NCI-H2107 treated with DMSO at 0.1 percent for 48 hours (cell line): ENCODE results near the gene NKD1.
A peak's percentile ranks its signal among the peaks of the same experiment; 100 is the strongest.
"Not testable (repeated sequence)": the region's sequence is repeated elsewhere in the genome, so short reads cannot be mapped to it uniquely, and the experiment has no call there.

ENCODE experiments used
- DNase-seq: peaks from one replicate; lab custom pipeline; 2025; ENCODE audit not compliant: unreplicated experiment; lab: John Stamatoyannopoulos, UW

The NKD1 gene

DNA sequence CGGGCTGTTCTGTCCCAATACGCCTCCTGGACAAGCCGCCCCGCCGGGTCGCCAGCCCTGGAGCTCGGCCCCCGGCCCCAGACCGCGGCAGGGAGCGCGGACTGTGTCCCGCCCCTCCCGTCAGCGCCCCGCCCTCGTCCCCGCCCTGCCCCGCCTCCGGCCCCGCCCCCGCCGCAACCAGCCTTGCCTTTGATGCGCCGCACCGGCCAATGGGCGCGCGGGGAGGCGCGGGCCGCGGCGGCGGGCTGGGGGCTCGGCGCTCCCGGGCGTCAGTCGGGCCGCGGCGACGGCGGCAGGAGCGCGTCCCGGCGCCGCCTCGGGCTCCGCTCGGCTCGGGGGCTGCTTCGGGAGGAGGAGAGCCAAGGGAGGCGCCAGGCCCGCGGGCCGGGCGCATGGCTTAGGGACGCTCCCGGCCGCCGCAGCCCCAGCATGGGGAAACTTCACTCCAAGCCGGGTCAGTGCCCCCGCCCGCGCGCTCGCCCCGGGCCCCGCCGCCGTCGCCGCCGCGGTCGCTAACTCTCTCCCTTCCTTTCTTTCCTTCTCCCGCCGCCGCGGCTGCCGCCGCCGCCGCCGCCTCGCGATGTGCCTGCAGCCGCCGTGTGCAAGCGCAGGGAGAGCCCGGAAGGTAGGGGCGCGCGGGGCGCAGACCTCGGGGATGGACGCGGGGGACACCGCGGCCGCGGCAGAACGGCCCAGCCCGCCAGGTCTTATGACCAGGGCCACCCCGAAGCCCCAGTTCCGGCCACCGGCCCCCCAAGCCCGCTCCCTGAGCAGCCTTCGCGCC, at the start of gene NKD1:
TSS of gene NKD1 (plus strand) at position 272 of the 784 bp plus-strand sequence. CDS start at position 430, 158 bp downstream.
- no peak for DNase-seq

- no peak for DNase-seq
These were observed 49.6 kb upstream of the NKD1 start for GRCh38 chr16:50498431-50499155.

GRCh38 chr16:50499254-50499653, 48.9 kb upstream of the NKD1 start:
- DNase-seq = no peak

DNA sequence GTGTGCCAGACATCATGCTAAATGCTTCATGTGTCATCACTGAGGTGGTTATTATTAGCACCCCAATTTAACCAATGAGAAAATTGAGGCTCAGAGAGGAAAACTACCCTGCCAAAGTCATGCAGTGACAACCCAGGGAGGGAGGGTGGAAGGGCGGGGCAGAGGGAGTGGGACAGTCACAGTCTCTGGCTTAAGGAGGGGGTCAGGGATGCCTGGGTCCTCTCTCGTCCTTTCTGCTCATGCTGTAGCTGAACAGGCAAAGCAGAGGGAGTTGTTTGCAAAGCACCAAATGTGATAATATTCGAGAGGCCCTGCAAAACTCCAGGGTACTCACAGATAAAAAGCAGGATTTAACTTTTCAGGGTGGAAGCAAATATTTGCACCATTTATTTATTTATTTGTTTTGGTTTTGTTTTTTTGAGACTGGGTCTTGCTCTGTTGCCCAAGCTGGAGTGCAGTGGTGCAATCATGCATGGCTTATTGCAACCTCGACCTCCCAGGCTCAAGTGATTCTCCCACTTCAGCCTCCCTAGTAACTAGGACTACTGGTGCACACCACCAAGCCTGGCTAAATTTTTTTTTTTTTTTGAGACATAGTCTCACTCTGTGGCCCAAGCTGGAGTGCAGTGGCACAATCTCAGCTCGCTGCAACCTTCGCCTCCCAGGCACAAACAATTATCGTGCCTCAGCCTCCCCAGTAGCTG, 47.9 kb upstream of the NKD1 start:
- DNase-seq = no peak

GRCh38 chr16:50501251-50501650, 46.9 kb upstream of the NKD1 start:
- no peak for DNase-seq

DNA sequence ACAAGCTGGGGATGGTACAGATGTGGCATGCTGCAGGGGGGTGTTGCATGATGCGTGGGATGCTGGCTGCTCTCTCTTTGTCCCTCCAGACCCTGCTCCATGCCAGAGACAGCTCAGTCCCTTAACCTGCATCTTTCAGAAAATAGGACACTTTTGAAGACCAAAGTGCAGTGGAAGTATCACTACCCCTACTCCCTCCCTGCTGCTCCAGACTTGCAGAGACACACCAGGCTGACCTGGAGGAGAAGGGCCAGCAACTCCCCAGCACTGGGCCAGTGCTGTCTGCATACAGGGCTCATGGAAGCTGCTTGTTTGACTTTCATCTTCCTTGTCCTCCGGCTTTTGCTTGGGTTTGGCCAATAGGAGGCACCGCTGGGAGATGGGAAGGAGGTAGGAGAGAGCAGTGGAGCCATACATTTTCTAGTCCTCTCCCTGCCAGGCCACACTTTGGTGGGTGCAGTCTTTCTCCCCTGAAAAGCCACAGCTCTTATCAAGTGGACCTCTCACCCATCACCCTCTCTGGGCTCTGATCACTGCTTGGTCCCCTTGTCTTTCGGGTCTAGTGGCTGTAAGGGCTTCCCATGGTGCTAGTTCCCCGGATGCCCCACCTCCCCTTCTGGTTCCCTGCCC, 46.1 kb upstream of the NKD1 start:
- DNase-seq = no peak

- no peak for DNase-seq
These were observed 45.6 kb upstream of the NKD1 start for GRCh38 chr16:50502616-50503011.

GRCh38 chr16:50503868-50504531, 44.2 kb upstream of the NKD1 start:
- DNase-seq = not testable (repeated sequence)

DNA sequence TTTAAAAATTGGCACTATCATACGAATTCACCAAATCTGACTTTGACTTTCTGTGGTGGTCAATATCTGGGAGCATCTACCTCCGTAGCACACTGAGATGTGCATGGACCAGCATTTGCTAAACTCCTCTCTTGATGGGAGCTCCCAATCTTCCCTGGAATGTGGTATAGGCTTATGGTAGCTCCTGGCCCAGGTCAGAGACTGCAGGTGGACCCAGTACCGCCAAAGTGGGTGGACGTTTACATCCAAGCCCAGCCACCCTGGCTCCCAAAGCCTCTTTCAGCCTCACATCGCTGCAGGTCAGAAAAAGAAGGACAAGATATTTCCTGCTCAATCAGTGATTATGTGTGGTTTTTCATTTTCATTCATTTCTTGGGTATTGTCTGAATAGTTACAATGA, 43.1 kb upstream of the NKD1 start:
- no peak for DNase-seq

GRCh38 chr16:50505714-50506542, 42.3 kb upstream of the NKD1 start:
- DNase-seq = peak; percentile 27

- no peak for DNase-seq
These were observed 41.7 kb upstream of the NKD1 start for GRCh38 chr16:50506543-50506937.

DNA sequence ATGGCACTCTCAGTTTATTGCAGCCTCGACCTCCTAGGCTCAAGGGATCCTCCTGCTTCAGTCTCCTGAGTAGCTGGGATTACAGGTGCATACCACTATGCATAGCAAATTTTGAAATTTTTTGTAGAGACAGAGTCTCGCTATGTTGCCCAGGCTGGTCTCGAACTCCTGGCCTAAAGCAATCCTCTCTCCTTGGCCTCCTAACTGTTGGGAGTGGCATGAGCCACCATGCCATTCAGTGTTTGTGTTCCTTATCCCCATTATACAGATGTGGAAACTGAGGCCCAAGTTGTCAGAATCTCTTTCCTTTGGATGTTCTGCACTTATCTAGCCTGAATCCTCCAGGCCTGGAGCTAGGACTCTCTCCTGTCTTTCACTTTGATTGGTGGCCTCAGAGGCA, 40.8 kb upstream of the NKD1 start:
- no peak for DNase-seq

DNA sequence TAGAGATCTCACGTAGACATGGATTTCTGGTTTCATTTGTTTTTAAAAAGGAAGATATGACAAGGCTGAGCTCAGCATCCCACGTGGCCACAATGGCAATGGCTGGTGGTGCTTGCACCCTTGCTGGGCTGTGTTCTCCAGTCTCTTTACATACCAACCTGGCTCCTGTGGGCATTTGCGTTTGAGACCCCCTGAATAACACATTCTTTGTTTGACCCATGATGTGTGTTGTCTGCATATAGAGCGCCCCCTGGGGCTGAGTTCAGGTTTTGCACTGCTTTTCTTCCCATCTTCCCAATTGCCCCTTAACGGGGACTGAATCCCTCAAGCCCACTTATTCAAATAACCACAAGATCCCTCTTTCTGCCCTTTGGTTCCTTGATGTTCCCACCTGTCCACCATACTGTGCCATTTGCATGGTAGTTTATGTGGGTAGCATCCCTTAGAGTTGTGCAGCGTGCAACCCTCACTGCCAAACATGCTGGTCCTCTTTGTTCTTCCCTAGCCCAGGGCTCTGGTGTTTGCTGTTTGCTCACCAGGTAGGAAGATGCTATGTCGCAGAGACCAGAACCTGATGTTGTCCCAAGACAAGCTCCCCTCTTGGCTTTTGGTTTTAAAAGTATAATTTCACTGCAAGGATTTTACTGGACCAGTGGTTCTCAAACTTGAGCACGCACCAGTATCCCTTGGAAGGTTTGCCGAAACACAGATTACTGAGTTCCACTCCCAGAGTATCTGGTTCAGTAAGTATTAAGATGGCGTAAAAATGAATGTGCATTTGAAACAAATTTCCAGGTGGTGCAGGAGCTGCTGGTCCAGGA, 38.5 kb upstream of the NKD1 start:
- no peak for DNase-seq

DNA sequence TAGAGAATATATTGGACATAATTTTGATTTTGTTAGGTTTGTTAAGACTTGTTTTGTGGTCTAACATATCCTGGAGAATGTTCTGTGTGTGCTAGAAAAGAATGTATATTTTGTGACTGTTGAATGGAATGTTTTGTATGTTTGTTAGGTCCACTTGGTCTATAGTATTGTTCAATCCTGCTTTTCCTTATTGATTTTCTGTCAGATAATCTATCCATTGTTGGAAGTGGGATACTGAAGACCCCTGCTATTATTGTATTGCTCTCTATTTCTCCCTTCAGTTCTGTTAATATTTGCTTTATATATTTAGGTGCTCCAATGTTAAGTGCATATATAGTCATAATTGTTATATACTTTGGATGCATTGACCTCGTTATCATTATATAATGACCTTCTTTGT, 33.0 kb upstream of the NKD1 start:
- no peak for DNase-seq

DNA sequence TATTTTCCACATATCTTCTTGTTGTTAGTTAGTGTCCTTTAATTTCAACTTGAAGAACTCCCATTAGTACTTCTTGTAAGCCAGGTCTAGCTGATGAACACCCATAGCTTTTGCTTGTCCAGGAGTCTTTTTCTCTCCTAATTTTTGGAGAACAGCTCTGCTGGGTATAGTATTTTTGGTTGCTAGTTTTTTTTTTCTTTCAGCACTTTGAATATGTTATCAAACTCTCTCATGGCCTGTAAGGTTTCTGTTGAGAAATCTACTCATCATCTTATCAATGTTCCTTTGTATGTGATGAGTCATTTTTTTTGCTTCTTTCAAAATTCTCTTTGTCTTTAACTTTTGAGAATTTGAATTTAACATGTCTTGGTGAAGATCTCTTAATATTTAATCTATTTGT, 31.8 kb upstream of the NKD1 start:
- DNase-seq = no peak

DNA sequence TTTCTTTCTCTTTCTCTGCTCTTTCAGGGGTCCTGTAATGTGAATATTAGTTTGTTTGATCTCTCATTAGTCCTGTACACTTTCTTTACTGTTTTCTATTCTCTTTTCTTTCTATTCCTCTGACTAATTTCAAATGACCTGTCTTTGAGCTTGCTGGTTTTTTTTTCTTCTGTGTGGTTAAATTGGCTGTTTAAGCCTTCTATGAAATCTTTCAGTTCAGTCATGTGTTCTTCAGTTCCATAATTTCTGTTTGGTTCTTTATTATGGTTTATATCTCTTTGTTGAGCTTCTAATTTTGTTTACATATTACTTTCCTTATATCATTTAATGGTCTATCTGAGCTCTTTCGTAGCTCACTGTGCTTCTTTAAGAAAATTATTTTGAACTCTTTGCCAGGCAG, 31.3 kb upstream of the NKD1 start:
- DNase-seq = no peak

DNA sequence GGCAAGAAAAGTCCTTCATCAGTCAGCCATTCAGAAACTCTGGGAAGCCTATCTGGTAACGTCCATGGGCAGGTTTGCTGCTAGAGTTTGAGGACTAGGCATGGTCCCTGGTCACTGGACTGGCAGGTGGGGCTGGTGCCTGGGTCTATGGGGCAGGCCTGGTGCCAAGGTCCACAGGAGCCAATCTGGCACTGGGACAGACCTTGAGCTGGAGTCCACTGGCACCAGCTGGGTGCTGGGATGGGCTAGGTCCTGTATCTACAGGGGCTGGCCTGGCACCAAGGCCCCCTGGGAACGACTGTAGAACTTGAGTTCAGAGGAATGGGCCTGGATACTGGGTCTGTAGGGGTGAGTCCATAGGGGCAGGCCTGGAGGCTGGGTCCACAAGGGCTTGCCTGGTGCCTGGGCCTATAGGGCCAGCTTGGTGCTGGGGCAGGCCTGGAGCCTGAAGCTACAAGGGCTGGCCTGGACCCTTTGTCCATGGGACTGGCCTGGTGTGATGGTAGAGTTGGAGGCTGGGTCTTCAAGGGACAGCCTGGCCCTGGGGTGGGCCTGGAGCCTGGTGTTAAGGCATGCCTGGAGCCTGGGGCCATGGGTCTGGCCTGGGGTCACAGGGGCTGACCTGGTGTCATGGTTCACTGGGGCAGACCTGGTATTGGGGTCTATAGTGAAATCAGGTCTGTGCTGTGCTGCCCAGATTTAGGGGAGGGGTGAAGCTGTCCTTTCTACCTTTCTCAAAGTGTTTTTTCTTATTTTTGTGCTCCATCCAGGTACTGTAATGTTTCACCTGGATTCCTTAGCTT, 30.5 kb upstream of the NKD1 start:
- no peak for DNase-seq

DNA sequence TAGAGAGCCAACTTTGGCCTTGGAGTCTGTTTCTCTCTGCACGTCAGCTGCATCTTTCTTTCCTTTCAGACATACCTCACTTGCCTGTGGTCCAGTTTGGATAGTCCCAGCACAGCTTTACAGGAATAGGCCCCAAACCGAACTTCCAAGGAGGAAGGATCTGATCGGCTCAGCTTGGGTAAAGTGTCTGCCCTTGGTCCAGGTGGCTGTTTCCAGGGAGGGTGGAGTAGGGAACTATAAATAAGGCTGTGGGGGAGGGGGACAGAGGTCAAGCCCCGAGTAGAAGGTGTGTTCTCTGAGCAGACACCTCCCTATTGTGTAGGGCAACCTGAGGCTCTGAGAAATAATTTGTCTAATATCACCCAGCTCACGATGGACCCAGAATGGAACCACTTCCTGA, 29.2 kb upstream of the NKD1 start:
- DNase-seq = no peak
